Spleen (tissue), 11 donors: ENCODE data around the gene PARD3B. TPM values are rescaled to one million over a fixed set of nuclear protein-coding genes. Genes with fewer than 3 reads are reported as not detected.

Experiments used
- DNase-seq: peaks from one replicate; pipeline ENCODE4 v3.0.0-alpha.2; 2020
- H3K27ac ChIP-seq, 8 donors: fragments of 200-600 bp; sonication (generic) in 7 of 8; 1 replicate in 4 of 8; 2 replicates in 4 of 8; pipeline versions ENCODE4 v1.5.0 to v1.8.0; 2016 to 2021; ENCODE audit warnings: inconsistent platforms in 4 of 8, mild to moderate bottlenecking in 4 of 8, moderate library complexity in 1 of 8
- H3K27me3 ChIP-seq, 7 donors: fragments of 200-600 bp; sonication (generic) in 6 of 7; replicated peaks in 1 of 7; 1 replicate in 4 of 7; 2 replicates in 3 of 7; pipeline versions ENCODE4 v1.5.0 to v1.8.0; 2016 to 2021; ENCODE audit warnings: inconsistent platforms in 3 of 7, mild to moderate bottlenecking in 1 of 7
- H3K36me3 ChIP-seq, 6 donors: fragments of 200-600 bp; sonication (generic) in 5 of 6; 1 replicate in 4 of 6; 2 replicates in 2 of 6; pipeline versions ENCODE4 v1.5.0 to v1.8.0; 2016 to 2021; ENCODE audit warnings: inconsistent platforms in 2 of 6
- H3K4me1 ChIP-seq, 6 donors: fragments of 200-600 bp; sonication (generic) in 5 of 6; 1 replicate in 3 of 6; 2 replicates in 3 of 6; pipeline versions ENCODE4 v1.5.0 to v1.8.0; 2016 to 2021; ENCODE audit warnings: inconsistent platforms in 3 of 6
- H3K4me3 ChIP-seq, 8 donors: fragments of 200-600 bp; sonication (generic) in 7 of 8; 1 replicate in 4 of 8; 2 replicates in 4 of 8; pipeline versions ENCODE4 v1.5.0 to v1.8.0; 2016 to 2021; ENCODE audit warnings: inconsistent platforms in 4 of 8, mild to moderate bottlenecking in 4 of 8, moderate library complexity in 2 of 8
- H3K9me3 ChIP-seq, 8 donors: fragments of 200-600 bp; sonication (generic) in 7 of 8; 1 replicate in 4 of 8; 2 replicates in 4 of 8; pipeline versions ENCODE4 v1.5.0 to v1.8.0; 2016 to 2021; ENCODE audit warnings: inconsistent platforms in 4 of 8
- CTCF ChIP-seq, 11 experiments: fragments of 200-600 bp in 7 of 11; fragments of 450-650 bp in 4 of 11; sonication (generic) in 4 of 11; IDR thresholded peaks in 8 of 11; conservative IDR thresholded peaks in 3 of 11; 1 replicate in 7 of 11; 2 replicates in 4 of 11; pipeline versions ENCODE4 v1.4.0 to v1.8.0; 2016 to 2021; ENCODE audit warnings: antibody characterized with exemption in 11 of 11, inconsistent platforms in 4 of 11, mild to moderate bottlenecking in 1 of 11
- POLR2A ChIP-seq, 3 donors: fragments of 450-650 bp; IDR thresholded peaks; one replicate each; pipeline ENCODE4 v1.5.1; 2017; ENCODE audit warnings: antibody characterized with exemption in 3 of 3, mild to moderate bottlenecking in 1 of 3
- POLR2AphosphoS5 ChIP-seq, 3 donors: sonication (generic); formaldehyde crosslinking; IDR thresholded peaks; one replicate each; pipeline ENCODE4 v1.5.1; 2017; ENCODE audit warnings: antibody characterized with exemption in 3 of 3
- WGBS, 5 donors: extraction: QIAGEN DNeasy Blood & Tissue Kit in 3 of 5; methylation state at CpG; one replicate each; pipeline versions ENCODE4 v1.1.5 to v1.1.7; 2013 to 2018; 5-methylcytosine and 5-hydroxymethylcytosine counted together
- intact Hi-C: fragments of 100-400 bp; cut with DNase I; formaldehyde crosslinking; loops from one replicate; pipeline ENCODE4 v1.15.0; 2023; ENCODE audit warnings: low total_unique reads
- polyA plus RNA-seq, 3 donors: library from polyadenylated mRNA; stranded (reverse); fragments of 200-250 nt; gene quantifications; one replicate each; pipeline ENCODE4 v1.2.1, GENCODE V29; 2013
- total RNA-seq, 7 donors: library from RNA; depleted of rRNA in 3 of 7; stranded (reverse); fragments of >200 nt in 3 of 7; fragmentation: NEBNext Ultra II Directional in 4 of 7; extraction: Animal tissue kit (Norgen Biotek cat#: 25700) in 4 of 7; gene quantifications; one replicate each; pipeline versions ENCODE4 v1.1.0 to v1.2.1, GENCODE V29; 2016 to 2021
- donor health status: healthy with polysubstance abuse.
- donor health status: DM: no; HTN: no; CAD: no; lungs with moderate emphysema.
- donor health status: DM: no; HTN: no; CAD: no.
- donor health status: Bipolar disorder and iron deficiency.
- donor health status: healthy.
- donor health status: DM: no; HTN: no; CAD: no.
- donor health status: DM: yes; HTN: yes; CAD: no.

The PARD3B gene
- total and polyA plus RNA-seq, 10 donors = 0.85 to 27.8 (median 14.7) TPM

- 74 to 86% (median 81%) methylated on average over 3 of the region's 3 CpGs for WGBS, 5 donors
- H3K36me3 ChIP-seq = no peaks in the 10 kb centered on the region
- H3K27ac ChIP-seq = no peak overlapping the region
- intact Hi-C loops = no loop called here
- H3K27me3 ChIP-seq = no peaks in the 10 kb centered on the region
- no peaks in the 10 kb centered on the region for H3K4me1 ChIP-seq
- TF ChIP-seq POLR2A (IDR thresholded peaks at IDR 0.05) = no peak
- no peak for TF ChIP-seq CTCF (IDR thresholded peaks at IDR 0.05 in 8 of 11, conservative IDR thresholded peaks at IDR 0.05 in 3 of 11)
- no peak for TF ChIP-seq POLR2AphosphoS5 (IDR thresholded peaks at IDR 0.05)
- no peak for DNase-seq
- no peak overlapping the region for H3K4me3 ChIP-seq
- no peaks in the 10 kb centered on the region for H3K9me3 ChIP-seq
These were observed 928.5 kb downstream of the PARD3B start for GRCh38 chr2:205473791-205474190.

GRCh38 chr2:205474741-205475415 is 929.6 kb downstream of the PARD3B start:
- no peaks in the 10 kb centered on the region for H3K9me3 ChIP-seq
- no peak overlapping the region for H3K4me3 ChIP-seq
- 66 to 90% (median 80%) methylated on average over 6 of the region's 6 CpGs for WGBS, 5 donors
- no peak for DNase-seq
- no peaks in the 10 kb centered on the region for H3K27me3 ChIP-seq
- no peak overlapping the region for H3K27ac ChIP-seq
- no peaks in the 10 kb centered on the region for H3K36me3 ChIP-seq
- intact Hi-C loops = no loop called here
- no peaks in the 10 kb centered on the region for H3K4me1 ChIP-seq
- no peak for TF ChIP-seq POLR2AphosphoS5 (IDR thresholded peaks at IDR 0.05)

GRCh38 chr2:205475416-205475768 is 930.1 kb downstream of the PARD3B start:
- no peaks in the 10 kb centered on the region for H3K27me3 ChIP-seq
- no peak for TF ChIP-seq POLR2AphosphoS5 (IDR thresholded peaks at IDR 0.05)
- TF ChIP-seq POLR2A (IDR thresholded peaks at IDR 0.05) = no peak
- TF ChIP-seq CTCF (IDR thresholded peaks at IDR 0.05 in 8 of 11, conservative IDR thresholded peaks at IDR 0.05 in 3 of 11) = no peak
- DNase-seq = no peak
- no peak overlapping the region for H3K27ac ChIP-seq
- 85 to 93% (median 87%) methylated on average over 3 of the region's 3 CpGs for WGBS, 5 donors
- no peaks in the 10 kb centered on the region for H3K9me3 ChIP-seq
- no peak overlapping the region for H3K4me3 ChIP-seq
- intact Hi-C loops = no loop called here
- no peaks in the 10 kb centered on the region for H3K36me3 ChIP-seq
- no peaks in the 10 kb centered on the region for H3K4me1 ChIP-seq

GRCh38 chr2:205477016-205477705 is 931.9 kb downstream of the PARD3B start:
- H3K4me3 ChIP-seq = no peak overlapping the region
- no peaks in the 10 kb centered on the region for H3K9me3 ChIP-seq
- H3K27me3 ChIP-seq = no peaks in the 10 kb centered on the region
- no peaks in the 10 kb centered on the region for H3K4me1 ChIP-seq
- intact Hi-C loops = no loop called here
- no peak overlapping the region for H3K27ac ChIP-seq
- TF ChIP-seq POLR2AphosphoS5 (IDR thresholded peaks at IDR 0.05) (no peak), CTCF (IDR thresholded peaks at IDR 0.05 in 8 of 11, conservative IDR thresholded peaks at IDR 0.05 in 3 of 11) (no peak), POLR2A (IDR thresholded peaks at IDR 0.05) (no peak)
- no peaks in the 10 kb centered on the region for H3K36me3 ChIP-seq
- DNase-seq = no peak
- 45 to 81% (median 70%) methylated on average over 3 of the region's 3 CpGs for whole genome bisulfite sequencing, 5 donors
